IPS-15b (cell line): ENCODE measurements around the gene TMEM109.
A peak's percentile ranks its signal among the peaks of the same experiment; 100 is the strongest.

Experiments used
- H3K27me3 ChIP-seq: one replicate; pipeline ENCODE4 v1.6.1; 2013; ENCODE audit warnings: low read length; ENCODE audit not compliant: control insufficient read depth, insufficient read depth
- H3K36me3 ChIP-seq: one replicate; pipeline ENCODE4 v1.6.1; 2013; ENCODE audit warnings: low read length; ENCODE audit not compliant: control insufficient read depth, insufficient read depth
- H3K4me1 ChIP-seq: one replicate; pipeline ENCODE4 v1.6.1; 2013; ENCODE audit warnings: mild to moderate bottlenecking, low read length; ENCODE audit not compliant: control insufficient read depth, insufficient read depth
- H3K4me3 ChIP-seq: one replicate; pipeline ENCODE4 v1.5.1; 2013; ENCODE audit warnings: low read depth, low read length
- H3K9ac ChIP-seq: one replicate; pipeline ENCODE4 v1.6.1; 2013; ENCODE audit warnings: low read depth, mild to moderate bottlenecking, low read length
- H3K9me3 ChIP-seq: one replicate; pipeline ENCODE4 v1.6.1; 2013; ENCODE audit warnings: mild to moderate bottlenecking, low read length; ENCODE audit not compliant: control insufficient read depth, insufficient read depth

The TMEM109 gene

DNA sequence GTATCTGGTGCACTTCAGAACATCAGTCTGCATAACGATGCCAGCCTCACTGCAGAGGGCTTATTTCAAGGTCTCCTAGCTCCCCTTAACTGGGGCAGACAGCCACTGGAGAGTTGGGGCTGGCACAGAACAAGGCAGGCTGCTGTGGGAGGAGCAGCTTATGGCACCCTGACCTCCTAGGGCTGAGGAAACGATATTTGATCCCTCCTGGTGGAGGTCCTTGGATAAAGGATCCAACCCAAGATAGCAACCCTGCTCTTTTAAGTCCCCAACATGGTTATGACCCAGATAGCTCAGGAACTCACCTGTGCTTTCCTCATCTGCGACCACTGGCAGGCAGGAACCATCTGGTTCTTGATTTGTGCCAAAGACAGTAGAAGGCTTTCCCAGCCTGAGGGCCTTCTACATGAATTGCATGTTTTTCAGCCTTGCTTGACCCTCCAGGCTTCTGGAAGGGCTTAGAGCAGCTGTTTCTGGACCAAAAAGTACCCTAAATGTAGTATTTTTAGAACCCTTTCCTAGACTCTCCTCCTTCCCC lies 2.8 kb downstream of the TMEM109 start:
- H3K4me3 ChIP-seq, result no peak overlapping the region
- H3K9ac ChIP-seq, result no peak overlapping the region
- H3K9me3 ChIP-seq, result no peaks in the 10 kb centered on the region
- peaks cover 20% of the 10 kb centered on the region for H3K27me3 ChIP-seq
- H3K4me1 ChIP-seq, result peaks cover 9% of the 10 kb centered on the region
- H3K36me3 ChIP-seq, result peaks cover 11% of the 10 kb centered on the region

DNA sequence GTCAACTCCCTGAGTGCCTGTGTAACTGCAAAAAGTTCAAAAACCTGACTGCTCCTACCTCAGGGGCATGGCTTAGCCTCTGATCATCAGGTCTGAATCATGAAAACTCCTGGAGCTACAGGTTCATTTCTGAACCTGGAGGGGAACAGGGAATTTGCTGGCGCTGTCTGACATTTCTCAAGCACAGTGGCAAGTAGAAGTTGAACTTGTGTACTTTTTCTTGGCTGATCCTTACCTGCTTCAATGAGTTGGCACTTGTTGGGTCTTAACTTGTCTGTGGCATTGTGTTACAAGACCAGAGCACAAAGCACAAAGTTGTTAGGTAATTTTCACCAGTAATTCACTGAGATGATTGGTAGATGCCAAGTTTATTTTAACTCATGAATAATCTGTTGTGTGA lies 3.3 kb downstream of the TMEM109 start:
- Histone ChIP-seq H3K36me3 (peaks cover 16% of the 10 kb centered on the region), H3K4me3 (no peak overlapping the region), H3K4me1 (peaks cover 9% of the 10 kb centered on the region), H3K27me3 (peaks cover 16% of the 10 kb centered on the region), H3K9me3 (no peaks in the 10 kb centered on the region), H3K9ac (no peak overlapping the region)

GRCh38 chr11:60918251-60918938 lies 4.4 kb downstream of the TMEM109 start:
- Histone ChIP-seq H3K36me3 (peaks cover 19% of the 10 kb centered on the region), H3K4me3 (no peak overlapping the region), H3K4me1 (peaks cover 7% of the 10 kb centered on the region)

DNA sequence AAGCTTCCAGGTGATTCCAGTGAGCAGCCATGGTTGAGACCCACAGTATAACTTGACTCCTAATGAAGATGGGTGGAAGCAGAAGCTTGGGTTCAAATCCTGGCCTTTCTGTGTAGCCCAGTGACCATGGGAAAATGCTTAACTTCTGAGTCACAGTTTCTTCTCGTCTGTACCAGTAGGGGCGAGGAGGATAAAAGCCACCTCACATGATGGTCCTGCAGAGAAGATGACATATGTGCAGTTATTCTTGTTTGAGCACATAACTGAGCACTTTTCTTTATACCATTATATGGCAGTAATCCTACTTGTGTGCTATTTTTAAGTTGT lies 4.9 kb downstream of the TMEM109 start:
- peaks cover 9% of the 10 kb centered on the region for H3K4me1 ChIP-seq
- no peak overlapping the region for H3K9ac ChIP-seq
- peaks cover 21% of the 10 kb centered on the region for H3K36me3 ChIP-seq
- H3K4me3 ChIP-seq, result no peak overlapping the region
- H3K27me3 ChIP-seq, result peaks cover 8% of the 10 kb centered on the region
- no peaks in the 10 kb centered on the region for H3K9me3 ChIP-seq

More at GRCh38 chr11:60918251-60918938, 4.4 kb downstream of the TMEM109 start:
- Histone ChIP-seq H3K27me3 (peaks cover 7% of the 10 kb centered on the region), H3K9me3 (no peaks in the 10 kb centered on the region), H3K9ac (no peak overlapping the region)

DNA sequence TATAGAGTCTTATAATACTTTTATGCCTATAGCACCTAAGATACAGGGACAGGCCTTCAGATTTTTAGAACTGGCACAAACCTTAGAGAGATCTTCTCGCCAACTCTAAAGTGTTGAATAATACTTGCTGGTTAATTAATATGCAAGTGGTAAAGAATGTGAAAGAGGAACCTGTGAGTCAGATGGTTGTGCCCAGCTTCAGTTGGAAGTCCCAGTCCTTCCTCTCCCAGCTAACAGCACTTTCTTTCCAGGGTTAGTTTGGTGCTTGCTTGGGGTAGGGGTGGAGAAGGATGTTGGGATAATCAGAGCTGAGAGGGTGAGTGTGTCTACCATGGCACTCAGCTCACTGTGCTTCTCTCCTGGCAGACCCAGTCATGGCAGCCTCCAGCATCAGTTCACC lies 5.4 kb downstream of the TMEM109 start:
- Histone ChIP-seq H3K36me3 (peaks cover 21% of the 10 kb centered on the region), H3K9me3 (no peaks in the 10 kb centered on the region), H3K27me3 (peaks cover 8% of the 10 kb centered on the region), H3K4me3 (no peak overlapping the region), H3K4me1 (peaks cover 9% of the 10 kb centered on the region), H3K9ac (no peak overlapping the region)

GRCh38 chr11:60919956-60920355 lies 6.0 kb downstream of the TMEM109 start:
- Histone ChIP-seq H3K4me1 (peaks cover 9% of the 10 kb centered on the region), H3K36me3 (peaks cover 21% of the 10 kb centered on the region), H3K27me3 (peaks cover 5% of the 10 kb centered on the region), H3K4me3 (no peak overlapping the region), H3K9me3 (no peaks in the 10 kb centered on the region), H3K9ac (no peak overlapping the region)

DNA sequence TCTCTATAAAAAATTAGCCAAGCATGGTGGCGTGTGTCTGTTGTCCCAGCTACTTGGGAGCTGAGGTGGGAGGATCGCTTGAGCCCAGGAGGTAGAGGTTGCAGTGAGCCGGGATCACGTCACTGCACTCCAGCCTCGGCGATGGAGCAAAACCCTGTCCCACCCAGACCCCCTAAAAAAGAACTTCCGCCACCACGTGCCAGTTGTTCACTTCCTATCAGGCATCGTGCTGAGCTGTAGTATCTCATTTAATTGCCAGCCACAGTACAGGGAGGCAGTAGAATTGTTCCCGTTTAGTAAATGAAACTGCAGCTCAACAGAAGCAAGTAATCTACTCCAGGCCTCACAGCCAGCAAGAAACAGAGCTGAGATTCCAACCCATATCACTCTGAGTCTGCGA lies 7.3 kb downstream of the TMEM109 start:
- Histone ChIP-seq H3K9ac (no peak overlapping the region), H3K4me3 (no peak overlapping the region), H3K9me3 (no peaks in the 10 kb centered on the region), H3K36me3 (peaks cover 21% of the 10 kb centered on the region), H3K27me3 (peaks cover 9% of the 10 kb centered on the region), H3K4me1 (peaks cover 6% of the 10 kb centered on the region)

- peaks cover 6% of the 10 kb centered on the region for H3K4me1 ChIP-seq
- H3K9me3 ChIP-seq, result no peaks in the 10 kb centered on the region
- H3K36me3 ChIP-seq, result peaks cover 21% of the 10 kb centered on the region
- H3K27me3 ChIP-seq, result peaks cover 9% of the 10 kb centered on the region
- H3K9ac ChIP-seq, result no peak overlapping the region
- H3K4me3 ChIP-seq, result no peak overlapping the region
These were observed 7.9 kb downstream of the TMEM109 start for GRCh38 chr11:60921777-60922335.

- H3K9ac ChIP-seq, result no peak overlapping the region
- H3K9me3 ChIP-seq, result no peaks in the 10 kb centered on the region
- H3K4me3 ChIP-seq, result no peak overlapping the region
- H3K36me3 ChIP-seq, result peaks cover 30% of the 10 kb centered on the region
- peaks cover 9% of the 10 kb centered on the region for H3K27me3 ChIP-seq
- peaks cover 6% of the 10 kb centered on the region for H3K4me1 ChIP-seq
These were observed 8.9 kb downstream of the TMEM109 start for GRCh38 chr11:60922906-60923305.

DNA sequence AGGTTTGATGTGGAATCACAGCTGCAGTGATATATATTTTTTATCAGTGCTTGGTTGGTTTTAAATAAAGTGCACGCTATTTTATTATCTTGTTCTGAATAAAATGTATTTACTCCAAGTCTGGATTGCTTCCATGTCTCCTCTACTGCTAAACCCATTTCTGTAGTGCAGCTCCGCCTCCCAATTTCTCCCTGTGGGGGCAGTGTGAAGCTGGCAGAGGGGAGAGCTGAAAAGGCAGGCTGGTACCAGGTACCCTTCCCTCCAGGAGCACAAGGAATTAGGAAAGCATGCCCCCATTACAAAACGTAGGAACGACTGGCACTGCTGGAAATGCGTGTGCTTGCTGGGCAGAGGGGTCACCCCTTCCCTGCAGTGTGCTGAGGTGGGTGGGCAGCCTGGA lies 9.4 kb downstream of the TMEM109 start:
- Histone ChIP-seq H3K4me3 (no peak overlapping the region), H3K4me1 (peaks cover 6% of the 10 kb centered on the region), H3K36me3 (peaks cover 31% of the 10 kb centered on the region), H3K9ac (no peak overlapping the region), H3K27me3 (peaks cover 9% of the 10 kb centered on the region), H3K9me3 (no peaks in the 10 kb centered on the region)

DNA sequence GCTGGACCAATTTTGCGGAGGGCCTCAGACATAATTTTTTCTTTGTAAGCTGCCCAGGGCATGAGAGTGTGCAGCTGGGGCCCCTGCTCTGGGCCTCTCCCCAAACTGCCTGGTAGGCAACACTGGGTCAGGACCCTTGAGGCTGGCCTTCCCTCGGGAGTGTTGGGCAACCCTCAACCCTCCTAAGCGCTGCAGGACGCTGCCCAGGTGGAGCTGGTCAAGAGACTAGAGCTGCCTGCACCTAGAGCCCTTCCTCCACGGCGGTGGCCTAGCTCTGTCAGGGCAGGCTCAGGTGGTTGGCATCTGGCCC lies 9.8 kb downstream of the TMEM109 start:
- Histone ChIP-seq H3K9me3 (no peaks in the 10 kb centered on the region), H3K4me1 (peaks cover 6% of the 10 kb centered on the region), H3K4me3 (peak overlapping the region; percentile 77), H3K9ac (no peak overlapping the region), H3K27me3 (peaks cover 9% of the 10 kb centered on the region), H3K36me3 (peaks cover 33% of the 10 kb centered on the region)

- peak within 1 kb of the TSS; percentile 54 for H3K9ac ChIP-seq
- no peaks in the 10 kb centered on the region for H3K9me3 ChIP-seq
- H3K4me1 ChIP-seq, result peaks cover 6% of the 10 kb centered on the region
- H3K27me3 ChIP-seq, result peaks cover 9% of the 10 kb centered on the region
- peak within 1 kb of the TSS; percentile 77 for H3K4me3 ChIP-seq
- H3K36me3 ChIP-seq, result peaks cover 34% of the 10 kb centered on the region
These were observed 10.3 kb downstream of the TMEM109 start, which contains the start of gene TMEM132A for GRCh38 chr11:60924110-60924905. TMEM132A (plus strand) TSS chr11:60924460; CDS start chr11:60924634, 174 bp downstream.
